NK-92 treated with Interleukin-12 subunit alpha and Interleukin-12 subunit beta, amount 100 ng/mL, for 24 hours (cell line): ENCODE data around the gene NDUFA1.
"Not testable (repeated sequence)": the region's sequence is repeated elsewhere in the genome, so short reads cannot be mapped to it uniquely, and the experiment has no call there.

Source experiments
- DNase-seq: peaks from one replicate; lab custom pipeline; 2025; lab: John Stamatoyannopoulos, UW

Gene NDUFA1

GRCh38 chrX:119900976-119901375 lies 29.3 kb downstream of the NDUFA1 start:
- DNase-seq = no peak

GRCh38 chrX:119916310-119916709 lies 44.7 kb downstream of the NDUFA1 start:
- DNase-seq = no peak

- DNase-seq = no peak
Measured at GRCh38 chrX:119917877-119918276, 46.2 kb downstream of the NDUFA1 start.

GRCh38 chrX:119919835-119920585 lies 48.4 kb downstream of the NDUFA1 start:
- no peak for DNase-seq

- not testable (repeated sequence) for DNase-seq
Measured at GRCh38 chrX:119922391-119922790, 50.8 kb downstream of the NDUFA1 start.
